Smooth muscle cell (in vitro differentiated cells): ENCODE results near the gene LAMA1. TPM values are rescaled to one million over a fixed set of nuclear protein-coding genes. Genes with fewer than 3 reads are reported as not detected.

Source experiments
- DNase-seq: peaks from one replicate; lab custom pipeline; 2025; ENCODE audit not compliant: unreplicated experiment; lab: John Stamatoyannopoulos, UW
- H2AFZ ChIP-seq: fragments of 200-600 bp; sonication (generic); 2 replicates; pipeline ENCODE4 v1.6.0; 2016; ENCODE audit warnings: antibody characterized with exemption, low read depth, mild to moderate bottlenecking
- H3F3A ChIP-seq: fragments of 200-600 bp; sonication (generic); 2 replicates; pipeline ENCODE4 v1.6.0; 2017; ENCODE audit warnings: antibody characterized with exemption, low read depth
- H3K27ac ChIP-seq: fragments of 200-600 bp; sonication (generic); 2 replicates; pipeline ENCODE4 v1.5.1; 2016; ENCODE audit warnings: low read depth, mild to moderate bottlenecking
- H3K27me3 ChIP-seq: fragments of 200-600 bp; sonication (generic); 2 replicates; pipeline ENCODE4 v1.6.1; 2016; ENCODE audit warnings: low read depth, mild to moderate bottlenecking
- H3K36me3 ChIP-seq: fragments of 200-600 bp; sonication (generic); 2 replicates; pipeline ENCODE4 v1.5.1; 2016; ENCODE audit warnings: low read depth
- H3K4me1 ChIP-seq: fragments of 200-600 bp; sonication (generic); 2 replicates; pipeline ENCODE4 v1.5.1; 2016; ENCODE audit warnings: low read depth
- H3K4me2 ChIP-seq: fragments of 200-600 bp; sonication (generic); 2 replicates; pipeline ENCODE4 v1.6.0; 2016; ENCODE audit warnings: mild to moderate bottlenecking
- H3K4me3 ChIP-seq: fragments of 200-600 bp; sonication (generic); 2 replicates; pipeline ENCODE4 v1.5.1; 2016; ENCODE audit warnings: mild to moderate bottlenecking
- H3K79me2 ChIP-seq: fragments of 200-600 bp; sonication (generic); 2 replicates; pipeline ENCODE4 v1.6.0; 2016; ENCODE audit warnings: low read depth, mild to moderate bottlenecking
- H3K9ac ChIP-seq: fragments of 200-600 bp; sonication (generic); 2 replicates; pipeline ENCODE4 v1.6.0; 2016; ENCODE audit warnings: low read depth
- H3K9me3 ChIP-seq: fragments of 200-600 bp; sonication (generic); replicated peaks from 2 replicates; pipeline ENCODE4 v1.5.1; 2016; ENCODE audit warnings: low read depth
- H4K20me1 ChIP-seq: fragments of 200-600 bp; sonication (generic); 2 replicates; pipeline ENCODE4 v1.6.0; 2016; ENCODE audit warnings: low read depth
- WGBS: methylation state at CpG from one replicate; pipeline ENCODE4 v1.1.7; 2016; ENCODE audit warnings: low lambda C conversion rate; 5-methylcytosine and 5-hydroxymethylcytosine counted together
- polyA plus RNA-seq: library from polyadenylated mRNA; unstranded; fragments of >200 nt; fragmentation: Nextera tagmentation; extraction: Ambion mirVana; gene quantifications from 2 replicates; pipeline ENCODE4 v1.2.1, GENCODE V29; 2016
- total RNA-seq: library from RNA; depleted of rRNA; stranded (reverse); fragments of >200 nt; gene quantifications from 2 replicates; pipeline ENCODE4 v1.2.3, GENCODE V29; 2014
- TF ChIP-seq, protein P1 (sequence below): fragments of 200-600 bp; sonication (generic); IDR thresholded peaks from 2 replicates; pipeline ENCODE4 v1.5.1; 2017; ENCODE audit warnings: borderline replicate concordance, mild to moderate bottlenecking, antibody characterized with exemption; ENCODE audit not compliant: insufficient read depth, poor library complexity, severe bottlenecking

The LAMA1 gene
- total and polyA plus RNA-seq, 2 experiments from 2014 or later = 6.7 to 9.7 TPM

DNA sequence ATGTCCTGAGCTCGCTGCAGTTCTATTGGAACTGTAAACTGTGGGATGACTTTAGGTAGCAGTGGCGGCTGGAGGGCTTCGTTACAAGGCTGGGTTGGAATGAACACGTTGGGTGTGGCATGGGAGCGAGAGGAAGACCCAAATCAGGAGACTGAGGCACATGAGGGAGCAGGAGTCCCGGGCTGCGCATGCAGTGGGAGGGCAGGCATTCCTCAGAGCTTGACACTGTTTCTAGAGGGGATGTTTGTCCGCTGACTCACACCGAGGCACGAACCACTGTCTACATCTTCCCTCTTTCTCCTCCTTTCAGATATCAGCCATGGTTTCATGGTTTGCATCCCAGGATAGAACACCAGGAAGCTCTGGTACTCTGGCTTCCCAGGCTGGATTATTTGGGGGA is 40.6 kb upstream of the LAMA1 start:
- H3K4me2 ChIP-seq = peak overlapping the region; percentile 79
- peaks cover 10% of the 10 kb centered on the region for H3K4me1 ChIP-seq
- H3K79me2 ChIP-seq = no peaks in the 10 kb centered on the region
- 14% methylated on average over 10 of the region's 10 CpGs for WGBS
- no peaks in the 10 kb centered on the region for H3K36me3 ChIP-seq
- no peaks in the 10 kb centered on the region for H4K20me1 ChIP-seq
- peak overlapping the region; percentile 5 for H3K4me3 ChIP-seq
- H2AFZ ChIP-seq = peak overlapping the region; percentile 8
- no peak for DNase-seq
- peak overlapping the region; percentile 79 for H3K27ac ChIP-seq
- peaks cover 4% of the 10 kb centered on the region for H3F3A ChIP-seq
- H3K27me3 ChIP-seq = no peaks in the 10 kb centered on the region
- TF ChIP-seq, protein P1, sequence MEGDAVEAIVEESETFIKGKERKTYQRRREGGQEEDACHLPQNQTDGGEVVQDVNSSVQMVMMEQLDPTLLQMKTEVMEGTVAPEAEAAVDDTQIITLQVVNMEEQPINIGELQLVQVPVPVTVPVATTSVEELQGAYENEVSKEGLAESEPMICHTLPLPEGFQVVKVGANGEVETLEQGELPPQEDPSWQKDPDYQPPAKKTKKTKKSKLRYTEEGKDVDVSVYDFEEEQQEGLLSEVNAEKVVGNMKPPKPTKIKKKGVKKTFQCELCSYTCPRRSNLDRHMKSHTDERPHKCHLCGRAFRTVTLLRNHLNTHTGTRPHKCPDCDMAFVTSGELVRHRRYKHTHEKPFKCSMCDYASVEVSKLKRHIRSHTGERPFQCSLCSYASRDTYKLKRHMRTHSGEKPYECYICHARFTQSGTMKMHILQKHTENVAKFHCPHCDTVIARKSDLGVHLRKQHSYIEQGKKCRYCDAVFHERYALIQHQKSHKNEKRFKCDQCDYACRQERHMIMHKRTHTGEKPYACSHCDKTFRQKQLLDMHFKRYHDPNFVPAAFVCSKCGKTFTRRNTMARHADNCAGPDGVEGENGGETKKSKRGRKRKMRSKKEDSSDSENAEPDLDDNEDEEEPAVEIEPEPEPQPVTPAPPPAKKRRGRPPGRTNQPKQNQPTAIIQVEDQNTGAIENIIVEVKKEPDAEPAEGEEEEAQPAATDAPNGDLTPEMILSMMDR = no peak
- no peak overlapping the region for H3K9ac ChIP-seq
- no peaks in the 10 kb centered on the region for H3K9me3 ChIP-seq

DNA sequence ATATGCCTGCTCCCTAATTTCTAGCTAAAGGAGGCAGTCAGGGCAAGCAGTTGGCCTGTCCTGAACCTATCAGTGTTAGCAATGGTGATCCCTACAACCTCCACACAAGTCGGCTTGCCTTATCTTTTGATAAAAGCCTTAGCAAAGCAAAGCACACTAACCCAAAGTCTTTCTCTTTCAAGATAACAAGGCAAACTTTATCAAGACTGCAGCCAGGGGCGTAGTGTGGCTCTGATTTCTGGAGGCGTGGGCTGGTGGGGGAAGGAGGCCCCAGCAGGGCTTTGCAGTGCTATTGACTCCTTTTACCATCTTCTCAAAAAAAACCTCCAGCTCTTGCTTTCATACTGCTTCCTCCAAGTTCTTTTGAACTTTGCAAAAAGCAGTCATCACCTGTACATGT is 40.2 kb upstream of the LAMA1 start:
- Histone ChIP-seq H2AFZ (peak overlapping the region; percentile 8), H3K79me2 (no peaks in the 10 kb centered on the region), H3K4me1 (peaks cover 10% of the 10 kb centered on the region), H3K27ac (peak overlapping the region; percentile 79), H3K9ac (no peak overlapping the region), H3K36me3 (no peaks in the 10 kb centered on the region), H3K4me3 (peak overlapping the region; percentile 5), H3K27me3 (no peaks in the 10 kb centered on the region), H4K20me1 (no peaks in the 10 kb centered on the region), H3K9me3 (no peaks in the 10 kb centered on the region), H3F3A (peaks cover 4% of the 10 kb centered on the region), H3K4me2 (peak overlapping the region; percentile 79)
- DNase-seq = no peak
- TF ChIP-seq, protein P1 = no peak
- 19% methylated on average over 3 of the region's 3 CpGs for WGBS

DNA sequence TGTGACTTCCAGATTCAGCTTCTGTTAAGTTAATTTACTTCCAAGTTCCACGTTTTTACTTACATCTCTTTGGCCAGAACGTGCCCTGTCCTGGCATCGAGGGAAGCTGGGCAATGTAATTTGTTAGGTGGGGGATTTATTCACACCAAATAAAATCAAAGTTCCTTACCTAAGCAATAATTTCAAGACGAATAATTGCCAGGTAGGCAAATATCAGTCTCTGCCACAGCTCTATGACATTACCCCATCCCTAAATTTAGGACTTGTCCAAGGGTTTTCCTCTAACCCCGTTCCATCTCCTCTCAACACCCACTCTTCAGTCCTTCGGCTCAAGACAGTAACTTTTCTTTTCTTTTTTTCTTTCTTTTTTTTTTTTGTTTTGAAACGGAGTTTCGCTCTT is 38.3 kb upstream of the LAMA1 start:
- Histone ChIP-seq H2AFZ (no peak overlapping the region), H3K4me3 (no peak overlapping the region), H3K79me2 (no peaks in the 10 kb centered on the region), H4K20me1 (no peaks in the 10 kb centered on the region), H3K27me3 (no peaks in the 10 kb centered on the region), H3K27ac (no peak overlapping the region), H3F3A (peaks cover 7% of the 10 kb centered on the region), H3K4me1 (peaks cover 10% of the 10 kb centered on the region), H3K9ac (no peak overlapping the region), H3K4me2 (no peak overlapping the region), H3K9me3 (no peaks in the 10 kb centered on the region), H3K36me3 (no peaks in the 10 kb centered on the region)
- no peak for DNase-seq
- WGBS = 92% methylated on average over 8 of the region's 8 CpGs
- TF ChIP-seq, protein P1 = no peak

DNA sequence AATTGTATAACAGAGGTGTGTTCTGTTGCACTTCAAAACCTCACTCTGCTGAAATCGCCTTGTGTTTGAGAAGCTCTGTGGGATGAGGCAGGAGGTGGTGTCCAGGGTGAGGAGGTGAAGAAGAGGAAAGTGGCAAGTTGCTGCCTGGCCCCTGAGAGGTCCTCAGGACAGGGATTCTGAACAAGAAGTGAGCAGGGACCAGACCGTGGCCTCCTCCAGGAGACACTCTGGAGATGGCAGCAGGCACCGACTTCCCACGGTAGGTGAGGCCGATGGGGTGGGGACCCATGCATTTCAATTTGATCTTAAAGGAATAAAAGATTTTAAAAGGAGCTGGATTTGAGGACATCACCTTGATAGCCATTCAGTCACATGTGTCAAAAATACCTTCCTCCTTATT is 37.5 kb upstream of the LAMA1 start:
- no peak for DNase-seq

More for the DNA sequence above, 37.5 kb upstream of the LAMA1 start:
- Histone ChIP-seq H2AFZ (no peak overlapping the region), H3K36me3 (no peaks in the 10 kb centered on the region), H3K9ac (no peak overlapping the region), H3K27ac (no peak overlapping the region), H3K9me3 (no peaks in the 10 kb centered on the region), H3F3A (peaks cover 7% of the 10 kb centered on the region), H3K79me2 (no peaks in the 10 kb centered on the region), H3K4me3 (no peak overlapping the region), H3K4me1 (peaks cover 10% of the 10 kb centered on the region), H4K20me1 (no peaks in the 10 kb centered on the region), H3K4me2 (no peak overlapping the region), H3K27me3 (no peaks in the 10 kb centered on the region)
- WGBS = 98% methylated on average over 5 of the region's 5 CpGs
- TF ChIP-seq, protein P1 = no peak
